ENCODE data around the gene THOC6.
"Not testable (repeated sequence)": the region's sequence is repeated elsewhere in the genome, so short reads cannot be mapped to it uniquely, and the experiment has no call there.

Gene THOC6

DNA sequence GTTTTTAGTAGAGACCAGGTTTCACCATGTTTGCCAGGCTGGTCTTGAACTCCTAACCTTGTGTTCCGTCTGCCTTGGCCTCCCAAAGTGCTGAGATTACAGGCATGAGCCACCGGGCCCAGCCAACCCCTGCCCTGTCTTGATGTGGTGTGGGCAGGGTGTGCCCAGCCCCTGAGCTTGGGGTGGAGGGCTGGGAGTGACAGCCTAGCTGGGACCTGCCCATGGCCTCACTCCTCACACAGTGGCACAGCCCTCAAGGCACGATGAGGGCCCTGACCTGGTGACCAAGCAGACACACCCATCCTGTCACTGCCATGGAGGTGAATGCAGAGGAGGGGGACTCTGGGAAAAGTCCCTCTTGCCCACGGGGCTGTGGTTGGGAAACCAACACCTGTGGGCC is 44.7 kb downstream of the THOC6 start:
- TF ChIP-seq, protein P1, sequence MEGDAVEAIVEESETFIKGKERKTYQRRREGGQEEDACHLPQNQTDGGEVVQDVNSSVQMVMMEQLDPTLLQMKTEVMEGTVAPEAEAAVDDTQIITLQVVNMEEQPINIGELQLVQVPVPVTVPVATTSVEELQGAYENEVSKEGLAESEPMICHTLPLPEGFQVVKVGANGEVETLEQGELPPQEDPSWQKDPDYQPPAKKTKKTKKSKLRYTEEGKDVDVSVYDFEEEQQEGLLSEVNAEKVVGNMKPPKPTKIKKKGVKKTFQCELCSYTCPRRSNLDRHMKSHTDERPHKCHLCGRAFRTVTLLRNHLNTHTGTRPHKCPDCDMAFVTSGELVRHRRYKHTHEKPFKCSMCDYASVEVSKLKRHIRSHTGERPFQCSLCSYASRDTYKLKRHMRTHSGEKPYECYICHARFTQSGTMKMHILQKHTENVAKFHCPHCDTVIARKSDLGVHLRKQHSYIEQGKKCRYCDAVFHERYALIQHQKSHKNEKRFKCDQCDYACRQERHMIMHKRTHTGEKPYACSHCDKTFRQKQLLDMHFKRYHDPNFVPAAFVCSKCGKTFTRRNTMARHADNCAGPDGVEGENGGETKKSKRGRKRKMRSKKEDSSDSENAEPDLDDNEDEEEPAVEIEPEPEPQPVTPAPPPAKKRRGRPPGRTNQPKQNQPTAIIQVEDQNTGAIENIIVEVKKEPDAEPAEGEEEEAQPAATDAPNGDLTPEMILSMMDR (conservative IDR thresholded peaks at IDR 0.05; ENCODE audit: low read depth, low read length), result no peak
- DNase-seq (ENCODE audit: low read depth), result no peak
- H3K4me3 ChIP-seq (ENCODE audit: low read length), result no peak overlapping the region

DNA sequence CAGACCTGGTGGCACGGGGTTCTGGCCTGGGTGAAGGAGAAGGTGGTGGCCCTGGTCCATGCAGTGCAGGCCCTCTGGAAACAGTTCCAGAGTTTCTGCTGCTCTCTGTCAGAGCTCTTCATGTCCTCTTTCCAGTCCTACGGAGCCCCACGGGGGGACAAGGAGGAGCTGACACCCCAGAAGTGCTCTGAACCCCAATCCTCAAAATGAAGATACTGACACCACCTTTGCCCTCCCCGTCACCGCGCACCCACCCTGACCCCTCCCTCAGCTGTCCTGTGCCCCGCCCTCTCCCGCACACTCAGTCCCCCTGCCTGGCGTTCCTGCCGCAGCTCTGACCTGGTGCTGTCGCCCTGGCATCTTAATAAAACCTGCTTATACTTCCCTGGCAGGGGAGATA is 45.3 kb downstream of the THOC6 start:
- DNase-seq (ENCODE audit: low read depth); H3K4me3 ChIP-seq (ENCODE audit: low read length): not testable (repeated sequence)

DNA sequence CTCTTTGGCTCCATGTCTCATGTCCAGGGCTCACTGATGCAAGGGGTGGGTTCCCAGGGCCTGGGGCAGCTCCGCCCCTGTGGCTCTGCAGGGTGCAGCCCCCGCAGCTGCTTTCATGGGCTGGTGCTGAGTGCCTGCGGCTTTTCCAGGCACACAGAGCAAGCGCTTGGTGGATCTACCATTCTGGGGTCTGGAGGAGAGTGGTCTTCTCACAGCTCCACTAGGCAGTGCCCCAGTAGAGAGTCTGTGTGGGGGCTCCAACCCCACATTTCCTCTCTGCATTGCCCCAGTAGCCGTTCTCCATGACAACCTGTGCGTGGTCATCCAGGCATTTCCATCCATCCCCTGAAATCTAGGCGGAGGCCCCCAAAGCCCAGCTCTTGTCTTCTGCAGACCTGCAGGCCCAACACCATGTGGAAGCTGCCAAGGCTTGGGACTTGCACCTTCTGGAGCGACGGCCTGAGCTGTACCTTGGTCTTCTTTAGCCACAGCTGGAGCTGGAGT is 46.8 kb downstream of the THOC6 start:
- TF ChIP-seq, protein P1 (conservative IDR thresholded peaks at IDR 0.05; ENCODE audit: low read depth, low read length), result no peak
- no peak overlapping the region for H3K4me3 ChIP-seq (ENCODE audit: low read length)
- DNase-seq (ENCODE audit: low read depth), result no peak

DNA sequence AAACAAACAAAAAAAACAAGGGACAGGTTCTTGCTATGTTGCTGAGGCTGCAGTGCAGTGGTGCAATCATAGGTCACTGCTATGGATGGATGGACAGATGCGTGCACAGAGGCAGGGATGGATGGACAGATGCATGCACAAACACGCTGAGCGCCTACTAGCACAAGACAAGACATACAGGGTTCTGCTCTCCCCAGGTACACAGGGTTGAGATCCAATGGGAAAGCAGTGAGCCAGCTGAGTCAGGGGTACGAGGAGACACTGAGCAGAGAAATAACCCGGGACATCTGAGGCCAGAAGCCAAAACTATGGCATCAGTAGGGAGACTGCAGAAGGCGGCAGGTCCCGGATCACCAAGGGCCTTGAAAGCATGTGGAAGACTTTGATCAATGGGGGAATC is 47.8 kb downstream of the THOC6 start:
- no peak for DNase-seq (ENCODE audit: low read depth)
- no peak overlapping the region for H3K4me3 ChIP-seq (ENCODE audit: low read length)
- TF ChIP-seq, protein P1 (conservative IDR thresholded peaks at IDR 0.05; ENCODE audit: low read depth, low read length), result no peak

DNA sequence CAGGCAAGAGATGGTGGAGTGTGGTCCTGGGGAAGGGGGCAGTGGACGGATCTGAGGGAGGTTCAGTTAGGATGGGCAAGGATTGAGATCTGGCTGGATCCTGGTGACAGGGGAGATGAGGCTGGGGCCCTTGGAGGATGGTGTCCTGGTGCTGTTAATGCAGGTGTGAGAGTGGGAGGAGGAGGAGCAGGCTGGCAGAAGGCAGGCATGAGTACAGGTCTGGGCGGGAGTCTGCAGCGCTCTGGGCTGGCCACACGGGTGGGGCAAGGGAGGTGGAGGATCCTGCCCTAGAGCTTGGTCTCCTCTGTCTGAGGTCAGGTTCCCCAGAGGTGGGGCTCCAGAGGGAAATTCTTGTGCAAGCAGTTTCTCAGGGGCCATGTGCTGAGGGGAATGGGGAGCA is 48.3 kb downstream of the THOC6 start:
- not testable (repeated sequence) for H3K4me3 ChIP-seq (ENCODE audit: low read length); DNase-seq (ENCODE audit: low read depth)

DNA sequence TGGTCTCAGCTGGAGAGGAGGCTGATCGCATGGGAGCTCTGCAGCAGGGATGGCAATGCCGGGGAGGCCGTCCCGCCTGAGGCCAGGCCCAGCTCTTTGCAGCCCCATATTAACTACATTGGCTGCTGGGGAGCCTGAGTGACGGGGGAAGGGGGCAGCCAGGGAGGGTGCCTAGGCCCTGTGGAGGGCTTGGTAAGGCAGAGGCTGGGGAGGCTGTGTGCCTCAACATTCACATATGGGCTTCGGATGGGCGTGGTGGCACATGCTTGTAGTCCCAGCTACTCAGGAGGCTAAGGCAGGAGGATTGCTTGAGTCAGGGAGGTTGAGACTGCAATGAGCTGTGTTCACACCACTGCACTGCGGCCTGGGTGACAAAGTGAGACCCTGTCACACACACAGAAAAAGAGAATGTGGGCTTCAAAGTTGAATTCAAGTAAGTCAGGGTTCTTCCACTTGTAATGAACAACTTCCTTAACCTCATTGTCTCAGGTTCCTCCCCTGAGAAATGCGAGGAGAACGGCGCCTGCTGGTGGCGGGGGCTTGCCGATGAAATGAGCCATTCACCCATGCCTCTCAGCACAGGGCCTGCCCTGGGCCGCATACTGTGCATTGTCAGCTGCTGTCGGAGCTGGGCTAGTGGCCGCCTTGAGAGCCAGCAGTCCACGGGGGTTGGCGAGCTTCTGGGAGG is 48.9 kb downstream of the THOC6 start:
- not testable (repeated sequence) for DNase-seq (ENCODE audit: low read depth); H3K4me3 ChIP-seq (ENCODE audit: low read length)

DNA sequence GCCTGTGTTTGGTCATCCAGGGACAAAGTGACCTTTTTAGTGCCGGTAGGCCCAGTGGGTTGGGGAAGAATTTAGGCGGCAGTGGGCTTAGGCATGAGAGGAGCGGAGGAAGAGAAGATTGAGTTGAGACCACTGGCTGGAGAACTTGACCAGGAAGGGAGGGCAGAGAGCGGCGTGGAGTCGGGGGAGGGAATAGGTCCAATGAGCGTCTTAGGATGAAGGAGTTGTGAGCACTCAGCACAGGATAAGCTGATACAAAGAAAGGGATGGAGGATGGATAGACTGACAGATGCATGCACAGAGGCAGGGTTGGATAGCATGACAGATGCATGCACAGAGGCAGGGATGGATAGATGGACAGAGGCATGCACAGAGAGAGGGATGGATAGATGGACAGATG is 49.6 kb downstream of the THOC6 start:
- no peak overlapping the region for H3K4me3 ChIP-seq (ENCODE audit: low read length)
- TF ChIP-seq, protein P1 (conservative IDR thresholded peaks at IDR 0.05; ENCODE audit: low read depth, low read length), result no peak
- DNase-seq (ENCODE audit: low read depth), result no peak

DNA sequence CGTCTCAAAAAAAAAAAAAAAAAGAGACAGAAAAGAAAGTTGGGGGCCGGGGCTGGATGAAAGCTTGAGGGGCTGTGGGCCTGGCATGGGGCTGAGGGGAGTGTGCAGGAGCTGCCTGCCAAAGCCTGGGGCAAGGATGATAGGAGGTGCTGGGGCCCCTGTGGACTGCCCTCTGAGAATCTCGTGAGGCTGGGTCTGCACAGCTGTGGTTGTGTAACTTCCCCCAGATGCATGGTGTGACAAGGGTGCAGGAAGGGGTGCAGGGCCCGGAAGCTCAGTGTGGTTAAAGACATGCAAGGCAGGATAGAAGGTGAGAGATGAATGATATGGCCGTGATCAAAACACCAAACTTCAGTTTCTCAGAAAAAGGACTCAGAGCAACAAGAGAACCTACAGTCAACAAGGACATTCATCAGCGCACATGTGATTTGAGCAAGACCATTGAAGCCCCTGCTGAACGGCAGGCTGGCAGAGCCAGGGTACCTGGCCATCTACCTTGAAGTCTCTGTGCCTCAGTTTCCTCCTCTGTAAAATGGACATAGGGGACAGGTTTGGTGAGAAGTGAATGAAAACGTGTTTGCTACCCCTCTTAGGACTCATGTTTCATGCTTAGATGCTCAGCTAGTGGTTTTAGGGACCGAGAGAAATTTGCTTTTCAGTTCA is 51.2 kb downstream of the THOC6 start:
- H3K4me3 ChIP-seq (ENCODE audit: low read length), result no peak overlapping the region
- no peak for DNase-seq (ENCODE audit: low read depth)
- TF ChIP-seq, protein P1 (conservative IDR thresholded peaks at IDR 0.05; ENCODE audit: low read depth, low read length), result no peak
